ENCODE data around the gene GCNT1.
"Not testable (repeated sequence)": the region's sequence is repeated elsewhere in the genome, so short reads cannot be mapped to it uniquely, and the experiment has no call there.

Gene GCNT1

GRCh38 chr9:76478226-76478625 lies 19.2 kb downstream of the GCNT1 start:
- in situ Hi-C loops (cut with HindIII; ENCODE audit: low sequenced_read_pairs) = no loop called here

DNA sequence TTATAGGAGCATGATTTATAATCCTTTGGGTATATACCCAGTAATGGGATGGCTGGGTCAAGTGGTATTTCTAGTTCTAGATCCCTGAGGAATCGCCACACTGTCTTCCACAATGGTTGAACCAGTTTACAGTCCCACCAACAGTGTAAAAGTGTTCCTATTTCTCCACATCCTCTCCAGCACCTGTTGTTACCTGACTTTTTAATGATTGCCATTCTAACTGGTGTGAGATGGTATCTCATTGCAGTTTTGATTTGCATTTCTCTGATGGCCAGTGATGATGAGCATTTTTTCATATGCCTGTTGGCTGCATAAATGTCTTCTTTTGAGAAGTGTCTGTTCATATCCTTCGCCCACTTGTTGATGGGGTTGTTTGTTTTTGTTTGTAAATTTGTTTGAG lies 20.4 kb downstream of the GCNT1 start:
- in situ Hi-C loops (cut with HindIII; ENCODE audit: low sequenced_read_pairs) = not testable (repeated sequence)

GRCh38 chr9:76486151-76486550 lies 27.2 kb downstream of the GCNT1 start:
- in situ Hi-C loops (cut with HindIII; ENCODE audit: low sequenced_read_pairs) = no loop called here

DNA sequence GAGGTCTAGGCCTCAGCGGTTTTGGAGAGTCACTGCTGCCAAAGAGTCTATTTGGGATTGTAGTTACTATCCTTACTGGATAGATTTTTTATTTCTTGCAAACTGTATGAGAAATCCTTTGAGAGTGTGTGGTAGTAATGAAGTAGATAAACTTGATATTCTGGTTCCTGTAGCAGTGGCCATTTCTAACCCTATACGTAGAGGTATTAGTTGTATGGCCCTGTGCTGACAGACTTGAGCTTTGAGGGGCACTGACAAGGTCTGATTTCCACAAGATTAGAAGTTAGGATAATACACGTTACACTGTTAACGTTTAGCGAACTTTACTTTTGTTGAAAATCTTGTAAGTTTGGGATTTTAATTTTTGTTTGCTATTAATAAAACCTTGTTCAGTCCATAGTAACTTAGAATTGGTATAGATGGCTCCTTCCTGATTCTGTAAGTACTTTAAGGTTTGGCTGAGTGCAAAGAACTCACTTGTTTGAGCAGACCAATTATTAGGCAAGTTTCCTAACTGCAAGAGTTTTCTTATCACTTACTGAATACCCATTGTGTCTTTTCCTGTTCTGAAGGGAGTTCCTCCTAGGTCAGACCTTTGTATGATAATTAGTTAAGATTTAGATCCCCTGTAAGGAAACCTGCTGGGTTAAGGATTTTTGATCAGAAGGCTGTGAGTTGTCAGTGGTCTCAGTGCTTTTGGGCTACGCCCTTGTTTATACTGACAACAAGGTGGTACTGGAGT lies 31.4 kb downstream of the GCNT1 start:
- in situ Hi-C loops (cut with HindIII; ENCODE audit: low sequenced_read_pairs) = no loop called here

DNA sequence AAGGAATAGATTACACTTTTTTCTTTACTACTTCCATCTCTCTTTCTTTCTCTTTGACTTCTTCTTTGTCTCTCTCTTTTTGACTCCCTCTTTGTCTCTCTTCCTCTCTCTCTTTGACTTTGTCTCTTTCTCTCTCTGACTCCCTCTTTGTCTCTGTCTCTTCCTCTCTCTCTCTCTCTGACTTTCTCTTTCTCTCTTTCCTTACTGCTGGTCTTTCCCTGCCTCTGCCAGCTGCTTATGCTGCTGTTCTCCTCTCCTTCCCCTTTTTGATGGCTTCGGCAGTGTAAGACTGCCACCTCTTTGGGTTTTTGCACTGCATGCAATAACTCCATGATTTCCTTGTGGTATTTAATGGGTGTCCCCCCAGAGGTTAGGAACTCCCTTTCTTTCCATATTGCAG lies 32.1 kb downstream of the GCNT1 start:
- in situ Hi-C loops (cut with HindIII; ENCODE audit: low sequenced_read_pairs) = not testable (repeated sequence)

DNA sequence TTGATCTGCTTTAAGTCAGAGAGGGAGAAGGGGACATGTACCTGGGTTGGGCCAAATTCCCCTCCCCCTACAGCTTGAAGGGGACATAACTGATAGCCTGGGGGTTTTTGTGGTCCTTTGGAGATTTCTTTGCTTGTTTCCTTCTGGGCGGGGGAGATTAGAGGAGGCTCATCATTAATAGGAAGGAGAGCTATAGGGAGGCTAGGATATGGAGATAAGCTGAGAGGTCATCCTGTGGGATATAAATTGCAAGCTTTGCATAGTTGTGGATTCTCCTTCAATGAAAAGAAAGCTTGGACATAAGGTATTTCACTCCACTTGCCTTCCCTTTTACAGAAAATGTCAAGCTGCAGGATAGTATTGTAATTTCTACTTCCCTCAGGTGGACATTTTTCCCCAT lies 34.5 kb downstream of the GCNT1 start:
- in situ Hi-C loops (cut with HindIII; ENCODE audit: low sequenced_read_pairs) = not testable (repeated sequence)

DNA sequence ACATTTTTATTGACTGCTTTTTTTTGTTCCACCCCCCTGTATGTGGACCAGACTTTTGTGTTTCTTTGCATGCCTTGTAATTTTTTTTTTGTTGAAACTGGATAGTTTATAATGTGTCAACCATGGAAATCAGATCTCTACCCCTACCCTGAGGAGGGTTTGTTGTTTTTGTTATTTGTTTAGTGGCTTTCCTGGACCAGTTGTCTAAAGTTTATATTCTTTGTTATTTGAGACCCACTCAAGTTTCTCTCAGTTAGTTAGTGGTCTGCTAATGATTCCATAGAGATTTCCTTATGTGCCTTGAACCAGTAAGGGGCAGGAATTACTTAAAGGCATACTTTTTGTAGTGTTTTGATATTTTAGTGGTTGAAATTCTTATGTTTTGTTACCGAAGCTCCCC lies 41.1 kb downstream of the GCNT1 start:
- in situ Hi-C loops (cut with HindIII; ENCODE audit: low sequenced_read_pairs) = no loop called here

DNA sequence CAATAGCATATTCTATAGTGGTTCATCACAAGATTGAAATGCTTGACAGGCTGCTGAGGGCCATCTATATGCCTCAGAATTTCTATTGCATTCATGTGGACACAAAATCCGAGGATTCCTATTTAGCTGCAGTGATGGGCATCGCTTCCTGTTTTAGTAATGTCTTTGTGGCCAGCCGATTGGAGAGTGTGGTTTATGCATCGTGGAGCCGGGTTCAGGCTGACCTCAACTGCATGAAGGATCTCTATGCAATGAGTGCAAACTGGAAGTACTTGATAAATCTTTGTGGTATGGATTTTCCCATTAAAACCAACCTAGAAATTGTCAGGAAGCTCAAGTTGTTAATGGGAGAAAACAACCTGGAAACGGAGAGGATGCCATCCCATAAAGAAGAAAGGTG lies 43.8 kb downstream of the GCNT1 start:
- in situ Hi-C loops (cut with HindIII; ENCODE audit: low sequenced_read_pairs) = no loop called here

GRCh38 chr9:76510041-76510440 lies 51.1 kb downstream of the GCNT1 start:
- in situ Hi-C loops (cut with HindIII; ENCODE audit: low sequenced_read_pairs) = no loop called here

DNA sequence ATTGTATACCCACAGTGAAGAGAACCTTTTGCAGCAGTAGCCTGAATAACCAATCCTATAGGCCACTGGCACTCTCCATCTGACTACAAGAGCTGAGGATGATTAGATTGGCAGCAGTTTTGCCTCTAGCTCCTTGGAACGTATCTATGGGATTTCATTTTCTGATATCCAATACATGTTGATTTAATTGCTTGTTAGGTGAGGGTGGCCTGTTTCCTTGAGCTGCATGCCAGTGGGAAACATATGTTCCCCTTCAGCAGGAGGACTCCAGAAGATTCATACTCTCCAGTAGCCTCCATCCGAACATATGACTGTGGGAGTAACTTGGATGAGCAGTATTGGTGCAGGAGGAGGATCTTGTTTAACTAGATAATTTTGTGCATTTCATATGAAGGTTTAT lies 51.5 kb downstream of the GCNT1 start:
- in situ Hi-C loops (cut with HindIII; ENCODE audit: low sequenced_read_pairs) = no loop called here

- in situ Hi-C loops (cut with HindIII; ENCODE audit: low sequenced_read_pairs) = no loop called here
These were observed 53.8 kb downstream of the GCNT1 start for GRCh38 chr9:76512826-76513225.

GRCh38 chr9:76516350-76516749 lies 57.4 kb downstream of the GCNT1 start:
- in situ Hi-C loops (cut with HindIII; ENCODE audit: low sequenced_read_pairs) = no loop called here

GRCh38 chr9:76516871-76517270 lies 57.9 kb downstream of the GCNT1 start:
- in situ Hi-C loops (cut with HindIII; ENCODE audit: low sequenced_read_pairs) = no loop called here

- in situ Hi-C loops (cut with HindIII; ENCODE audit: low sequenced_read_pairs) = no loop called here
These were observed 60.3 kb downstream of the GCNT1 start for GRCh38 chr9:76519075-76519835.

DNA sequence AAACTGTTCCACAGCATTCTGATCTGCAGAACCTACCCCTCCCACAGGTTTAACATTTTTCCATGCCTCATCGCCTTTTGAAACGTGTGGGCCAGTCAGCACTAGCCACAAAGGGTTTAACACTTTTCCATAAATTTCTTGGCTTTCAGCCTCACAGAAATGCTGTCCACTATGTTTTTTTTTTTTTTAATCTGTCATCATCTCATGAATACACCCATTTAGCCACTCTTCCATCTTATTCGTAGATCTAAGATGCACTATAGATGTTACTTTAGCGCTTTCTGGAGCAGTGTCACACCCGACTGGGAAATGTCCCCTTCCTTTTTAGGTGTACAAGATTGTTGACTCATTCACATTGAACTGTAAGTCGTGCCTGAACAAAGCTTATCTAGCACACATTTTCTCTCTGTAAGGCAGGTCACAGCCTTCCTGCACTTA lies 62.3 kb downstream of the GCNT1 start:
- in situ Hi-C loops (cut with HindIII; ENCODE audit: low sequenced_read_pairs) = no loop called here

DNA sequence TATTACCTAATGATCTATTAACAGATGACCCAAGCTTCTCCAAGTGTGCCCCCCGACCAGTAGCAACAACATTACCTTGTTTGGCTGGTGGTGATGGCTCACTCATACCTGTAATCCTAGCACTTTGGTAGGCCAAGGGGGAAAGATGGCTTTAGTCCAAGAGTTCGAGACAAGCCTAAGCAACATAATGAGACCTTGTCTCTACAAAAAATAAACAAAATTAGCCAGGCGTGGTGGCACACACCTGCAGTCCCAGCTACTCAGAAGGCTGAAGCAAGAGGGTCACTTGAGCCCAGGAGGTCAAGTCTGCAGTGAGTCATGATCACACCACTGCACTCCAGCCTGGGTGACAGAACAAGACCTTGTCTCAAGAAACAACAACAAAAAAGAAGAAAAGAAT lies 62.9 kb downstream of the GCNT1 start:
- in situ Hi-C loops (cut with HindIII; ENCODE audit: low sequenced_read_pairs) = no loop called here

DNA sequence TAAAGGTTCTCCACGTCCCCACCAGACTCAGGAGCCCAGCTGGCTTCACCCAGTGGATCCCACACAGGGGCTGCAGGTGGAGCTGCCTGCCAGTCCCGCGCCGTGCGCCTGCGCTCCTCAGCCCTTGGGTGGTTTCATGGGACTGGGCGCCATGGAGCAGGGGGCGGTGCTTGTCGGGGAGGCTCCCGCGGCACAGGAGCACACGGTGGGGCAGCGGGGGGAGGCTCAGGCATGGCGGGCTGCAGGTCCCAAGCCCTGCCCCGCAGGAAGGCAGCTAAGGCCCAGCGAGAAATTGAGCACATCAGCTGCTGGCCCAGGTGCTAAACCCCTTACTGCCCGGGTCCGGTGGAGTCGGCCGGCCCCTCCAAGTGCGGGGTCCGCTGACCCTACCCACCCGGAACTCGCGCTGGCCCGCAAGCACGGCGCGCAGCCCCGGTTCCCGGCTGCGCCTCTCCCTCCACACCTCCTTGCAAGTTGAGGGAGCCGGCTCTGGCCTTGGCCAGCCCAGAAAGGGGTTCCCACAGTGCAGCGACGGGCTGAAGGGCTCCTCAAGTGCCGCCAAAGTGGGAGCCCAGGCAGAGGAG lies 64.7 kb downstream of the GCNT1 start:
- in situ Hi-C loops (cut with HindIII; ENCODE audit: low sequenced_read_pairs) = not testable (repeated sequence)

GRCh38 chr9:76525196-76525595 lies 66.2 kb downstream of the GCNT1 start:
- in situ Hi-C loops (cut with HindIII; ENCODE audit: low sequenced_read_pairs) = no loop called here

DNA sequence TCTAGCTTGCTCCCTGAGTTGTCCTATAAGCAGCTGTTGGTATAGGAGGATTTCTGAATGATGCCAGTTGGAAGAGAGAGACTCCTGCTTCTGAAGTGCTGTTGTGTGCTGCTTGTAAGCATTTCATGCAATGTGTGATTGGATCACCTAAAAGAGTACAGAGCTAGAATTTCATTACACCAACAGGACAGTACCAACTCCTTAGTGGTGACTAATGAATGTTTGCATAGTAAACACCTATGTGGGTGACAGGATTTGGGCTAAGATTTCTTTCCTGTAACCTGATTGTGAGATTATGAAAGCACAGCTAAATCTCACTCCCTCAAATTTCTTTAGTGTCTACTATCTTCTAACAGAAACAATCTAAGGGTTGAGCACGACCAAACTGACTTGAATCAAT lies 67.0 kb downstream of the GCNT1 start:
- in situ Hi-C loops (cut with HindIII; ENCODE audit: low sequenced_read_pairs) = no loop called here

DNA sequence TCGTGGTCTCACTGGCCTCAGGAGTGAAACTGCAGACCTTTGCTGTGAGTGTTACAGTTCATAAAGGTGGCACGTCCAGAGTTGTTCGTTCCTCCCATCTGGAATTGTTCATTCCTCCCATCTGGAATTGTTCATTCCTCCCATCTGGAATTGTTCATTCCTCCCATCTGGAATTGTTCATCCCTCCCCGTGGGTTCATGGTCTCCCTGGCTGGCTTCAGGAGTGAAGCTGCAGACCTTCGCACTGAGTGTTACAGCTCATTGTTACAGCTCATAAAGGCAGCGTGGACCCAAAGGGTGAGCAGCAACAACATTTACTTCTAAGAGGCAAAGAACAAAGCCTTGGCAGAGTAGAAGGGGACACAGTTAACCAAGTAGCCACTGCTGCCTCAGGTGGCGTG lies 69.1 kb downstream of the GCNT1 start:
- in situ Hi-C loops (cut with HindIII; ENCODE audit: low sequenced_read_pairs) = no loop called here

GRCh38 chr9:76528642-76529190 lies 69.7 kb downstream of the GCNT1 start:
- in situ Hi-C loops (cut with HindIII; ENCODE audit: low sequenced_read_pairs) = no loop called here

DNA sequence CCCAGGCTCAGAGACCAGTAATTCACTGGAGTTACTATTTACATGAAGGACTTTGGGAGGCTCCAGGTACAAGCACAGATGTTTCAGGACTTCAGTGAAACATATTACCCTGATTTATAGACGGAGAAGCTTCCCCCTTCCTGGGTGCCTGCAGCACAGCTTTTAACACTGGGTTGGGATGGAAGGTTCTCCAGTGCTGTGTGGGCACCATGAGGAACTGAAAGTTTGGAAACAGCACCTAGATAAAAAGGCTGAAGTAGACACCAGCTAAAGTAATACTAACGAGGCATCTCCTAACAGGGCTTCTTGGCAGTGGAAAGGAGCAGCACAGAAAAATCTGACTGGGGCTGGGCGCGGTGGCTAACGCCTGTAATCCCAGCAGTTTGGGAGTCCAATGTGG lies 70.7 kb downstream of the GCNT1 start:
- in situ Hi-C loops (cut with HindIII; ENCODE audit: low sequenced_read_pairs) = no loop called here

Data from DLD1 (cell line).